T-helper 1 cell treated with Interleukin-12 subunit alpha and Interleukin-12 subunit beta and Interleukin-4 antibody, amounts not matched to agents 30 ng/mL and 1 ng/mL, for 36 hours (primary cell): ENCODE data around the gene ITGAL. TPM values are rescaled to one million over a fixed set of nuclear protein-coding genes. Genes with fewer than 3 reads are reported as not detected.

Experiments
- intact Hi-C: fragments of 100-400 bp; cut with micrococcal nuclease; formaldehyde crosslinking; loops from one replicate; pipeline ENCODE4 v1.15.1; 2024
- total RNA-seq: library from RNA; stranded (reverse); gene quantifications from 2 replicates; pipeline ENCODE4 v1.2.3, GENCODE V29; 2022

ITGAL gene
- total RNA-seq, 1 donor from 2014 or later = 660 TPM

GRCh38 chr16:30561089-30561816 is 88.7 kb downstream of the ITGAL start:
- intact Hi-C loops = no loop called here

GRCh38 chr16:30562021-30562420 is 89.5 kb downstream of the ITGAL start:
- intact Hi-C loops = no loop called here

GRCh38 chr16:30565526-30565925 is 93.0 kb downstream of the ITGAL start:
- intact Hi-C loops = no loop called here

GRCh38 chr16:30565984-30566383 is 93.4 kb downstream of the ITGAL start:
- intact Hi-C loops = no loop called here

GRCh38 chr16:30566531-30566930 is 94.0 kb downstream of the ITGAL start:
- intact Hi-C loops = no loop called here

- intact Hi-C loops = no loop called here
Observed at GRCh38 chr16:30567160-30567990, 94.8 kb downstream of the ITGAL start.

GRCh38 chr16:30567991-30568638 is 95.6 kb downstream of the ITGAL start:
- intact Hi-C loops = loop anchor here (1.0 kb wide), 3 partner anchors 10 to 138 kb away; partner anchors contain the start of genes DCTPP1 and ZNF764

- intact Hi-C loops = no loop called here
Observed at GRCh38 chr16:30569281-30569680, 96.7 kb downstream of the ITGAL start.

- intact Hi-C loops = no loop called here
Observed at GRCh38 chr16:30569746-30570635, 97.4 kb downstream of the ITGAL start.

- intact Hi-C loops = no loop called here
Observed at GRCh38 chr16:30570636-30571444, 98.3 kb downstream of the ITGAL start.

GRCh38 chr16:30571445-30572322 is 99.1 kb downstream of the ITGAL start, which contains the start of gene ZNF688:
Gene ZNF688, minus strand, starts transcription at chr16:30571714. Its CDS starts 85 bp downstream, at chr16:30571629.
- intact Hi-C loops = loop anchor here (1.0 to 2.0 kb wide), 11 partner anchors 13 to 576 kb away; partner anchors contain the start of genes FBRS, HIRIP3, PRR14 and TBC1D10B

Other genes with a start within 250 kb of the ITGAL start
- 10.8 and 19.5 TPM in 2 replicates for gene NPIPB13, start 224.3 kb upstream of the ITGAL start, total RNA-seq
- gene CD2BP2, start 117.4 kb upstream of the ITGAL start, total RNA-seq = 84.1 and 88.8 TPM in 2 replicates
- 71.1 and 72.7 TPM in 2 replicates for gene TBC1D10B, start 102.2 kb upstream of the ITGAL start, total RNA-seq
- gene MYL11, start 97.9 kb upstream of the ITGAL start, total RNA-seq = not detected in 2 replicates
- 355 and 356 TPM in 2 replicates for gene SEPTIN1, start 90.2 kb upstream of the ITGAL start, total RNA-seq
- gene ZNF48, start 77.3 kb upstream of the ITGAL start, total RNA-seq = 17.2 and 18.0 TPM in 2 replicates
- 4.9 and 5.9 TPM in 2 replicates for gene ZNF771, start 65.1 kb upstream of the ITGAL start, total RNA-seq
- 76.4 and 78.5 TPM in 2 replicates for gene DCTPP1, start 42.7 kb upstream of the ITGAL start, total RNA-seq
- gene SEPHS2, start 26.9 kb upstream of the ITGAL start, total RNA-seq = 73.8 and 77.3 TPM in 2 replicates
- 6.7 and 6.9 TPM in 2 replicates for gene ZNF768, start 53.8 kb downstream of the ITGAL start, total RNA-seq
- 13.8 and 14.1 TPM in 2 replicates for gene ZNF747, start 62.1 kb downstream of the ITGAL start, total RNA-seq
- gene ZNF764, start 85.6 kb downstream of the ITGAL start, total RNA-seq = 21.2 and 22.5 TPM in 2 replicates
- gene ZNF688, start 99.0 kb downstream of the ITGAL start, total RNA-seq = 13.2 and 13.6 TPM in 2 replicates
- 21.5 and 22.4 TPM in 2 replicates for gene ZNF785, start 113.0 kb downstream of the ITGAL start, total RNA-seq
- 13.5 and 13.7 TPM in 2 replicates for gene ZNF689, start 137.6 kb downstream of the ITGAL start, total RNA-seq
- gene PRR14, start 178.2 kb downstream of the ITGAL start, total RNA-seq = 90.0 and 91.6 TPM in 2 replicates
- gene FBRS, start 185.7 kb downstream of the ITGAL start, total RNA-seq = 162 and 164 TPM in 2 replicates
- 93.9 and 99.5 TPM in 2 replicates for gene SRCAP, start 226.4 kb downstream of the ITGAL start, total RNA-seq